ENCODE data around the gene CANT1. TPM values are rescaled to one million over a fixed set of nuclear protein-coding genes. Genes with fewer than 3 reads are reported as not detected.

The CANT1 gene
- total RNA-seq, 1 experiment from 2014 or later: 86.4 TPM

DNA sequence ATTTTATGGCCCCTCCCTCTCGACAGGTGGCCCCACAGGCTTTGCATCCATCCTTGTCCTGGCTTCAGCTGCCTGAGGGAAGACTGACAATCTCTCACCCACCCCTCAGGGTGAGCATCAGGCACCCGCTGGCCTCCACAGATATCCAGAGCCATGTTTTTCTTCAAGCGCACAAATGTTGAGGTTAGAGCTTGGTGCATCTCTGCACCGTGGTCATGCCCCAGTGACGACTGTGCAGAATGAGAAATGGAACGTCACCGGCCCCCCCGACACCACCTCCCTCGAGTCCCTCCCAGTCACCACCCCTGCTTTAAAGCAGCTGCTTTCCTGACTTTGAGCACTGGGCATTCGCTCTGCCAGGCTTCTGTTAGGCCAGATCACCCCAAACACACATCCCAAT is 64.6 kb downstream of the CANT1 start:
- Histone ChIP-seq H3K4me1 (no peaks in the 10 kb centered on the region), H3K27me3 (replicated peaks; ENCODE audit: control insufficient read depth, insufficient read depth, low read length) (no peaks in the 10 kb centered on the region), H3K9me3 (peaks cover under 1% of the 10 kb centered on the region; the same call in 1 of the 2 replicates), H3K4me3 (ENCODE audit: low read depth, low read length) (no peak overlapping the region), H3K36me3 (ENCODE audit: control insufficient read depth, insufficient read depth, low read length) (no peaks in the 10 kb centered on the region)
- no peak overlapping the region for H3K4me3 Mint-ChIP-seq (ENCODE audit: unreplicated experiment)
- no peaks in the 10 kb centered on the region for H3K27me3 Mint-ChIP-seq (ENCODE audit: insufficient read depth, unreplicated experiment)
- H3K27ac Mint-ChIP-seq (ENCODE audit: unreplicated experiment): no peak overlapping the region
- CTCF ChIA-PET: no interaction called here
- POLR2A ChIA-PET: no interaction called here
- no peaks in the 10 kb centered on the region for H3K9me3 Mint-ChIP-seq (ENCODE audit: unreplicated experiment)
- intact Hi-C loops (cut with micrococcal nuclease; ENCODE audit: unreplicated experiment): no loop called here
- BruUV-seq (replicated peaks): no TSS peak
- DNase-seq: no peak
- no peaks in the 10 kb centered on the region for H3K36me3 Mint-ChIP-seq (ENCODE audit: insufficient read depth, unreplicated experiment)
- H3K4me1 Mint-ChIP-seq (ENCODE audit: low read depth, unreplicated experiment): no peaks in the 10 kb centered on the region
- no peak for TF ChIP-seq CTCF (IDR thresholded peaks at IDR 0.05; ENCODE audit: insufficient read depth in 1 of 2, low read depth in 1 of 2, low read length in 1 of 2, severe bottlenecking in 1 of 2, unreplicated experiment in 1 of 2)

DNA sequence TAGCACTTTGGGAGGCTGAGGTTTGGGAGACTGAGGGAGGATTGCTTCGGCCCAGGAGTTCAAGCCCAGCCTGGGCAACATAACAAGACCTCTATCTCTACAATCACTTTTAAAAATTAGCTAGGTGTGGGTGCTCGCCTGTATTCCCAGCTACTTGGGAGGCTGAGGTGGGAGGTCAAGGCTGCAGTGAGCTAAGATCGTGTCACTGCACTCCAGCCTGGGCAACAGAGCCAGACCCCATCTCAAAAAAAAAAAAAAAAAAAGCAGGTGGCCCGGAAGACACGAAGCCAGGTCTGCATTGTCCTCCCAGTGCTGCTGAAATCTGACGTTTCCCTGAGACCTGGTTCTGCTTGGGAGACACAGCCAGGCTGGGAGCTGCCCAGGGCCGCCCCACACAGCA is 65.5 kb downstream of the CANT1 start:
- no peak for TF ChIP-seq CTCF (IDR thresholded peaks at IDR 0.05; ENCODE audit: insufficient read depth in 1 of 2, low read depth in 1 of 2, low read length in 1 of 2, severe bottlenecking in 1 of 2, unreplicated experiment in 1 of 2)
- BruUV-seq (replicated peaks): no TSS peak
- Histone ChIP-seq H3K36me3 (ENCODE audit: control insufficient read depth, insufficient read depth, low read length) (no peaks in the 10 kb centered on the region), H3K4me1 (no peaks in the 10 kb centered on the region), H3K27me3 (replicated peaks; ENCODE audit: control insufficient read depth, insufficient read depth, low read length) (no peaks in the 10 kb centered on the region), H3K4me3 (ENCODE audit: low read depth, low read length) (no peak overlapping the region), H3K9me3 (no peaks in the 10 kb centered on the region)
- intact Hi-C loops (cut with micrococcal nuclease; ENCODE audit: unreplicated experiment): no loop called here
- no peak for DNase-seq
- no peaks in the 10 kb centered on the region for H3K27me3 Mint-ChIP-seq (ENCODE audit: insufficient read depth, unreplicated experiment)
- H3K4me1 Mint-ChIP-seq (ENCODE audit: low read depth, unreplicated experiment): no peaks in the 10 kb centered on the region
- no peaks in the 10 kb centered on the region for H3K36me3 Mint-ChIP-seq (ENCODE audit: insufficient read depth, unreplicated experiment)
- H3K4me3 Mint-ChIP-seq (ENCODE audit: unreplicated experiment): no peak overlapping the region
- no peak overlapping the region for H3K27ac Mint-ChIP-seq (ENCODE audit: unreplicated experiment)
- POLR2A ChIA-PET: no interaction called here
- CTCF ChIA-PET: no interaction called here
- H3K9me3 Mint-ChIP-seq (ENCODE audit: unreplicated experiment): no peaks in the 10 kb centered on the region

Other genes with a start within 250 kb of the CANT1 start
- gene CYTH1, start 227.5 kb downstream of the CANT1 start, total RNA-seq (2022): 26.5 and 29.6 TPM in 2 replicates
- 103 and 108 TPM in 2 replicates for gene USP36, start 168.9 kb downstream of the CANT1 start, total RNA-seq (2022)
- gene CEP295NL, start 106.6 kb downstream of the CANT1 start, total RNA-seq (2022): 1.7 and 2.0 TPM in 2 replicates
- 63.8 and 70.1 TPM in 2 replicates for gene TIMP2, start 84.4 kb downstream of the CANT1 start, total RNA-seq (2022)
- 65.4 and 68.1 TPM in 2 replicates for gene LGALS3BP, start 29.8 kb downstream of the CANT1 start, total RNA-seq (2022)
- 16.1 and 19.9 TPM in 2 replicates for gene C1QTNF1, start 14.4 kb upstream of the CANT1 start, total RNA-seq (2022)
- 50.0 and 52.5 TPM in 2 replicates for gene ENGASE, start 65.1 kb upstream of the CANT1 start, total RNA-seq (2022)